Epithelial cell of proximal tubule (primary cell): ENCODE results near the gene CD276. TPM values are rescaled to one million over a fixed set of nuclear protein-coding genes. Genes with fewer than 3 reads are reported as not detected.

Experiments used
- DNase-seq: peaks from one replicate; pipeline ENCODE4 v3.0.0-alpha.2; 2011; ENCODE audit warnings: low read depth
- H3K4me3 ChIP-seq: 2 replicates; pipeline ENCODE4 v1.5.1; 2011; ENCODE audit warnings: low read depth, mild to moderate bottlenecking, low read length
- CTCF ChIP-seq: conservative IDR thresholded peaks from 2 replicates; pipeline ENCODE4 v1.5.1; 2012; ENCODE audit warnings: low read depth, mild to moderate bottlenecking, low read length
- total RNA-seq: library from RNA; depleted of rRNA; stranded (reverse); fragments of >200 nt; gene quantifications from 2 replicates; pipeline ENCODE4 v1.2.3, GENCODE V29; 2015

CD276 gene
- total RNA-seq, 1 donor from 2014 or later: 189 TPM

GRCh38 chr15:73755481-73755880, 71.3 kb downstream of the CD276 start:
- no peak for TF ChIP-seq CTCF
- no peak for DNase-seq
- H3K4me3 ChIP-seq: no peak overlapping the region

GRCh38 chr15:73755946-73756345, 71.8 kb downstream of the CD276 start:
- no peak overlapping the region for H3K4me3 ChIP-seq
- no peak for TF ChIP-seq CTCF
- no peak for DNase-seq

GRCh38 chr15:73756390-73756789, 72.2 kb downstream of the CD276 start:
- no peak overlapping the region for H3K4me3 ChIP-seq
- no peak for DNase-seq
- TF ChIP-seq CTCF: no peak

GRCh38 chr15:73756947-73757513, 72.8 kb downstream of the CD276 start:
- DNase-seq: no peak
- no peak overlapping the region for H3K4me3 ChIP-seq
- no peak for TF ChIP-seq CTCF

- H3K4me3 ChIP-seq: no peak overlapping the region
- TF ChIP-seq CTCF: no peak
- no peak for DNase-seq
These were observed 73.4 kb downstream of the CD276 start for GRCh38 chr15:73757571-73757970.

- no peak for TF ChIP-seq CTCF
- H3K4me3 ChIP-seq: no peak overlapping the region
- DNase-seq: no peak
These were observed 74.3 kb downstream of the CD276 start for GRCh38 chr15:73758461-73758860.
